Ecto neural progenitor cell (in vitro differentiated cells): ENCODE data around the gene METTL25.

Source experiments
- DNase-seq: peaks from one replicate; pipeline ENCODE4 v3.0.0-alpha.2; 2018; ENCODE audit warnings: low spot score

METTL25 gene

DNA sequence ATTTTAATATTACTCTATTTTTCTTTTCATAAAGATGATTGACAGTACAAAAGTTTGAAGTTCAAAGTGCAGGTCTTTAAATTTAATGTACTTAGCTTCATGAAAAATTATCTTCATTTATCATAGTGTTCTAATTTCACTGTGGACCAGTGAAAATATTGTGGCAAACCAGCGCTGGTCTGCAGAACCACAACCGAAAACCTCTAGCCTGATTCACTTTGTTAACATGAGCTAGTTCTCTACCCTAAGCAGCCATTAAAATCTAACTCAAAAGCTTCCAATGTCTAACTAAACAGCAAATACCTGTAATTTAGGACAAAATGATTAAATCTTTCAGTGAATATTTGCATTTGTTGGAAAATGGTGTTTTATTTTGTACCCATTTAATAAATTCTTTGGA lies 167.3 kb downstream of the METTL25 start:
- DNase-seq = no peak

DNA sequence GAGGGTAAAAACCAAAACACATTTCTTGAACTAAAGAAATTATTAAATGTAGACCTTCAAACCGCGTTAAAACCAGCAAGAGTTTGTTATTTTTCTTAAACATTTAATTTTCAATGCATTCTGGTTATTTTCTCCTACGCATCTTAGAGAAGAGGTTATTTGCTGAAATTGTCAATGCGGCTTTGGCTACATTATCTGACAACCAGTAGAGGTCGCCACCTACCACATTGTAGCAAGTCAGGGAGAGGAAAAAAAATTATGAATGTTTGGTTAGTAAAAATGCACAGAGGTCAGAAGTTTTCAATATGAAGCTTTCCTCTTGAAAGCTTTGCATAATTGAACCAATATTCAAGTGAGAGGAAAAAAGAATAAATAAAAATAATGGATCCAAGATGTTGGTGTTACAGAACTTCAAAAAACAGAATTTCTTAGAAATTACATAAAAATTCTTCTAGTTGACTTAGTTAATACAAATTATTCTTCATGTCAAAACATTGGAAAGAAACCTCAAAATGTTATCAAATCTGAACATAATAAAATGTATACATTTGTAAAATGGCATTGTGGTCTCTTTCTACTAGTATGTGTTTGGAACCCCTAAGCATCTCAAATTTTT lies 168.9 kb downstream of the METTL25 start:
- no peak for DNase-seq
